Measurements from ENCODE around the gene SEMA4C. TPM values are rescaled to one million over a fixed set of nuclear protein-coding genes. Genes with fewer than 3 reads are reported as not detected.

SEMA4C gene
- total RNA-seq, 1 donor from 2014 or later = 74.5 TPM

DNA sequence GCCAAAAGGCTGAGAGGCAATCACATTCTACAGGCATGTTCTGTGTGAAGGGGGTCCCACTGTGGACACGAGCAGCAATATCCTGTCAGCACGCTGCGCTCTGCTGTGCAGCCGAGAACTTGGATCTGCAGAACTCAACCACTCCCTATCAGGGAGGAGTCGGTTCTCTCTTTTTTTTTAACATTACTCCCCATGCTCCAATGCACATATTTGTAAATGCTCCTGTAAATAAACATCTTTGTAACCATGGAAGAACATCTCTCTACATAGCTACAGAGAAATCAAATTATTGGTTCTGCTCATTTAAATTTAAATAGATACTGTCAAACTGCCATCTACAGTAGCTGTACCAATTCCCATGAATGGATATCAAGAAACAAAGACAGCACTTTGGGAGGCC is 23.1 kb downstream of the SEMA4C start:
- no peak for DNase-seq (ENCODE audit: low read depth)

DNA sequence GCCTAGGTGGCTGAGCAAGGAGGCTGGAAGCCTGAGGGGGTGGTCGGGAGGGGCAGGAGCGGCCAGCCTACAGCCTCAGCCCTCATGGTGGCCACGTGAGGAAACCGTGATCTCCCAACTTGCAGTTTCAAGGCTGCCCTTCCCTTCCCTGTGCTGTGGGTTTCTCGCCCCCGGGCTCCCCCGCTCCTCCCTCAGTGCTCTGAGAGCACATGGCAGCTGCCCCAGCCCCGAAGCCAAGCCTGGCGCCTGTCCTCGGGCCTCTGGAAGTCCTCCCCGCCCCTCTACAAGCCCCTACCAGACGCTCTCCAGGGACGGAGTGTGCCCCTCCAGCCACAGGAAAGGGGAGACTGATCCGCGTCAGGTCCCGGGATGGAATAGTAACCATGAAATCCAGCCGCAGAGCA is 25.5 kb downstream of the SEMA4C start:
- no peak for DNase-seq (ENCODE audit: low read depth)

DNA sequence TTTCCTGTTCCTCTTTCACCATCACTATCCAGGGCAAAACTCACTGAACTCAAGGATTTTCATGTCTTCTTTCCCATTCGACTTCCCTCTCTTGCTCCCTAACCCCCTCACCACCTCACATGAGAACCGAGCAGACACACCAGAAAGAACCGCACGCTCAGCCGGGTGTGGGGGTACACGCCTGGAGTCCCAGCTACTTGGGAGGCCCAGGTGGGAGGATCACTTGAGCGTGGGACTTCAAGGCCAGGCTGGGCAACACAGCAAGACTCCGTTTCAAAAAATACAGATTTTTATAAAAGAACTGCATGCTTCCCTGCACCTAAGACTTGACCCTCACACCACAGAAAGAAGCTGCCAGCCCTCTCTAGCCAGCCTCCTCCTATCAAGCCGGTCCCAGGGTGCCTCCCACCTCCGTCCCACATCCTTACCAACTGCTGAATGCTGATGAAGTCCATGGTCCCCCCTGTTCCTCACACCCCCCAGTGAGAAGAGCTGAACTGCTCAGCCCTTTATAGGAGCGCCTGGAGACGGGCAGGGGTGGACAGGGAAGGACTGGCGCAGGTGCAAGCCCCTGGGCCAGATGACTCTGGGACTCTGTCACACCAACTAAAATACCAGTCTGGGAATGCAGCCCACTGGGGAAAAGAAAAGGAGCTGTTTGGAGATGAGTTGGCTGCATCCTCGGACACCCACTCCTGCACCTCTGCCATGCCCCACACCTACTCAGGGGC is 26.2 kb downstream of the SEMA4C start, which contains the start of gene ANKRD23:
Gene ANKRD23, minus strand, starts transcription at position 484 of the 731 bp plus-strand sequence. Its CDS starts 29 bp downstream, at position 455.
- no peak for DNase-seq (ENCODE audit: low read depth)

DNA sequence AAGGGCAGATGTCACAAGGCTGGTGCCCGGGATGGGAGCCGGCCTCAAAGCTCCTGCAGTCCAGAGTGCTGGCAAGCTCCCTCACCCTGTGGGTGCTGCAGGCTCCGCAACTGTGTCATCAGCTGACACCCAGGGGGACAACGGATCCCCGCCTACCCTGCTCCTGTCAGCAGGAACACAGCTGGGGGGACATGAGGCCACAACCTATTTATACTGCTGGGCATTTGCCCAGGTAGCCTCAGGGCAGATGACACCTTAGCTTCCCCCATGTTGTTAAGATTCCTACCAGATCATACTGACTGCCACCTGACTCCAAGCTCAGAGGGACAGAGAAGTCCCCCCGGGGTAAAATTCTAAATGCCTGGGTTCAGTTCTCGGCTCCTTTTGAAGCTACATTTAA is 27.3 kb downstream of the SEMA4C start:
- peak; percentile 78 for DNase-seq (ENCODE audit: low read depth)

DNA sequence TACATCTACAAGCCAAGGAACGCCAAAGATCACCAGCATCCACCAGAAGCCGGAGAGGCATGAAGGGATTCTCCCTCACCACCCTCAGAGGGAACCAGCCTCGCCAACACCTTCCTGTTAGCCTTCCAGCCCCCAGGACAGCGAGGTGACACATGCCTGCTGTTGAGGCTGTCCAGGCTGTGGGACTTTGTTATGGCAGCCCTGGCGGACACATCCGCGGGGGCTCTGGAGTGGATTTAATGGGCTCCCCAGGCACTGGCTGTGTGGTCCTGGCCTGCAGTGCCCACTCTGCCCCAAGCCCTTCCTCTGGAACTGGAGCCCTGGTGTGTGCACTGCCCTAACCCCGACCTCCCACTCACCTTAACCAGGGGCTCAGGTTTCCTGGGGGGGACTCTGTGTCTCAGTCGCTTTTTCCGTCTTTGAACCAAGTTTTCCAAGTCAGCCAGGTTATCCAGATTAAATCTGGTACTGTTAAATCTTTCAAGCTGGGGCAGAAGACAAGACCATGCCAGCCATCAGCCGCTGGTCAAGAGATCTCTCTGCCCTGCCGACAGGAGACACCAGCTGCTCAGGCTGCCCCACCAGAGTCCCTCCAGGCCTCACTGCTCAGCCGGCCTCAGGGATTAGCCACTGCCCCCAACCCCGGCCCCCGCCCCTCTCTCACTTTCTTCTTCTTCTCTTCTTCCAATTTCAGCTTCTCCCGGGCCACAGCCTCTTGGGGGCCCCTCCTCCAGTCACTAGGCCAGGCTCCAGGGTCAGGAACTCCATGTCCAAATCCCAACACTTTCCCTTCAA is 28.0 kb downstream of the SEMA4C start:
- no peak for DNase-seq (ENCODE audit: low read depth)

DNA sequence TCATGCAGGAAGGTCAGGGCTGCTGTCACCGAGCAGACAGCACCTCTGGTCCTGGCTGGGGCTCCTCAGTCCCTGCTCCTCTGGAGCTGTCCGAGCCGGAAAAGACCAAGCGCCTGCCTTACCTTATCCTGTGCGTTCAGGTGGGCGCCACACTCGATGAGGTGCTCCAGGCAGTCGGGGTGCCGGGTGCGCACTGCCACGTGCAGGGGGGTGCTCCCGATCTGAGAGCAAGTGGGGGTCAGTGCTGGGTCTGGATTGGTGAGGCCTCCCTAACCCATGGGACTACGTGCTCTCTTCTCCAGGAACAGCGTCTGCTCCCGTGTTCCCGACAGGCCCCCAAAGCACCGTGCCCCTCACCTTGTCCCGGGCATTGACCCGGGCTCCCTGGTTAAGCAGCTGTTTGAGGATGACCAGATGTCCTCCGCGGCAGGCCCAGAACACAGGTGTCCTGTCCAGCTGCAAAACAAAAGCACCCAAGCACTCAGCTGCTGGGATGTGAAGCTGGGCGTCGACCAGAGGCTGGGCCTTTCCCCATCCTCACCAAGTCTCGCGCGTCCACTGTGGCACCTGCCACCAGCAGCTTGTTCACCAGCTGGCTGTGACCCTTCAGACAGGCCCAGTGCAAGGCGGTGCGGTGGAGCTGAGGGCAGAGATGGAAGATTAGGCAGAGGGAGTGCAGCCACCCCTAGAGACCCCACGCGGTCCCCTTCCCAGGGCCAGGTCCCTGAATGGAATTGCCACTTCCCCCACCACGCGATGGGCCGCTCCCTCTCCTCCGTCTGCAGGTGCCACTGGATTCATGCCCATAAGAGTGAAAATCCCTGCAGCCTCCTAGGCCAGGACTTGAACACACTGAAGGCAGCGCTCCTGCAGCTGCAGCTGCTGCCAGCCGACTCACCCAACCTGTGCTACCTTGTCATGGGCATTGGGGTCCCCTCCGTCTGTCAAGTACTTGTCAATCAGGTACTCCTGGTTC is 29.7 kb downstream of the SEMA4C start:
- DNase-seq (ENCODE audit: low read depth) = no peak

DNA sequence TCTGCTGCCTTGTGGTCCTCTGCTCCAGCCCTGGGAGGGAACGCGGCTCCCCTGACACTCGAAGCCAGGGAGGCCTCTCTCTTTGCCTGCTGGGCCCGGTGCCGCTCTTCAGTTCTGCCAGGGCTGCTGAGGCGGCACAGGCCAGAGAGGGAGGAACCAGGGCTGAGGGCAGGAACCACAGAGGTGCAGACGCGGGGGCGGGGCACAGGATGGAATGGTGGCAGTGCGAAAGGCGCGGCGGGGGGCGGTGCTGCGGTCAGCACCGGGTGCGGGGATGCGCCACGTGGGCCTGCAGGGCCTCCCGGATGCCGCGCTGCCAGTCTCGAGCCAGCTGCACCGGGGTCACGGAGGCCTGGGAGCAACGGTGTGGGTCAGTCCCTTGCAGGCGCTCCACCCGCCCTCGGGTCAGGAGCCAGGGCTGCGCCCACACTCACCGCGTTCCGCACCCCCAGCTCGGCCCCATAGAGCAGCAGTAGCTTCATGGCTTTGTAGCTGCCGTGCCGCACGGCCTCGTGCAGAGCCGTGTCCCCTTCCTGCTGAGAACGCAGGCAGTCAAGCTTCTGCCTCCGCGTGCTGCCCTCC is 30.5 kb downstream of the SEMA4C start:
- DNase-seq (ENCODE audit: low read depth) = no peak

DNA sequence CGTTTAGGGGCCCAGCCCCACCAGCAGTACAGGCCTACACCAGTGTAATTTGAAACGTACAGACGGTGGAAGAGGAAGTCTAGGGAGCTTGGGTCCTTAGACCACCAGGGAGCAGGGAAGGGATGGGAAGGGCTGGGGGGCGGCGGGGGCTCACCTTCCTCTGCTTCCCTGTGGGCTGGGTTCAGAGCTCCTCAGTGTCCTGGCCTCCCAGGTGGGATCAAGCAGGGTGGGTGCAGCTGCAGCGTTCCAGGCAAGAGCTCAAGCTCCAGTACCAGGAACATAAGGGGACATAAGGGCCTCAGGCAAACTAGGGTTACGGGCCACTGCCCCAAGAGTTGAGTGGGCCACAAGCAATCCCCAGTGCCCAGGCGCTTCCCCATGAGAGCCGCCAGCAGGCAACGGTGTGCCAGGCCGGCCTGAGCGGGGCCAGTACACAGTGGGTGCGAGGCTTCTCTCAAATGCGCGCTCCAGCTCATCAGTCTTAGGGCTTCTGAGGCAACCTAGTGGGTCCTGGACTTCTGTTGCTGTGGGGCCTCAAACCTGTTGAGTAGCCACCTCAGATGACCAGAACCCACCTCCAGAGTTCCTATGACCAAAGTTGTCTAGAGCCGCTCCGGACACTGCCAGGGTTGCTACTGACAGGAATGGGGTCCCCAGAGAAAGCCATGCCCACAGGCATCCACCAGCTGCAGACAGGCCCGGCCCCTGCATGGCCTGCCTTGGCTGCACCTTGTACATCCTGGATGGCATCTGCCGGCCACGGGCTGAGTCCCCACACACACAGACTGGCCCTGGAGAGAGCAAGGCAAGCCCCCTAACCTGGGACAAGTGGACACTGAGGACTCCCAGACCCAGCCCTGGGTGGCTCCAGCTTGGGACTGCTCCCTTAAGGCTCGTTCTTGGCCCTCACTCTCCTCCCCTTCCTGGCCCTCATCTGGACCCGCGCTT is 31.3 kb downstream of the SEMA4C start:
- DNase-seq (ENCODE audit: low read depth) = no peak

DNA sequence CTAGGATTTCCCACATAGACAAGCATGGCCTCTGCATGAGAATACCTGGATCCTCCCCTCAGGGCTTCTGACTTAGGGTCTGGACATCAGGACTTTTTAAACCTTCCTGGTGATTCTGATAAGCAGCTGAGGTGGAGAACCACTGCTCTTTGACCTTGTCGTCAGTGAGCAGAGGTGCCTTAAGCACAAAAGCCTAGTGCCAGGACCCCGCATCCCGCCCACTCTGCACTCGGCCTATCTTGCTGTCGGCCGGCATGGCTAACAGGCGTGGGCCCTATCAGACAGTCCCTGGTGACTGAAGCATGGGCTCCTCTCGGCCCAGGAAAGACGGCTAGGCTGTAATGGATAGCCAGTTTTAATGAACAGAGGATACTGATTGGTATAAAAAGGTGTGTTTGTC is 32.3 kb downstream of the SEMA4C start:
- no peak for DNase-seq (ENCODE audit: low read depth)

DNA sequence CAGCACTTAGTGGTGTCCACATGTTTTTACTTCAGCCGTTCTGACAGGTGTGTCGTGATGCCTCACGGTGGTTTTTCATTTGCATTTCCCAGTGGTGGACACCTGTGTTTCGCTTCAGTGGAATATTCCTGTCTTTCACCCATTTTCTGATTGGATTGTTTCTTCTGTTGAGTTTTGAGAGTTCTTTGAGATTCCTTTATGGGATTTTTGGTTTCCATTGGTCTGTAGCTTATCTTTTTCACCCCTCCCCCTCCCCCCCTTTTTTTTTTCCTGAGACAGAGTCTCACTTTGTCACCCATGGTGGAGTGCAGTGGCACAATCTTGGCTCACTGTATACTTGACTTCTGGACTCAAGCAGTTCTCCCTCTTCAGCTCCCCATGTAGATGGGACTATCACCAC is 34.0 kb downstream of the SEMA4C start:
- DNase-seq (ENCODE audit: low read depth) = no peak

DNA sequence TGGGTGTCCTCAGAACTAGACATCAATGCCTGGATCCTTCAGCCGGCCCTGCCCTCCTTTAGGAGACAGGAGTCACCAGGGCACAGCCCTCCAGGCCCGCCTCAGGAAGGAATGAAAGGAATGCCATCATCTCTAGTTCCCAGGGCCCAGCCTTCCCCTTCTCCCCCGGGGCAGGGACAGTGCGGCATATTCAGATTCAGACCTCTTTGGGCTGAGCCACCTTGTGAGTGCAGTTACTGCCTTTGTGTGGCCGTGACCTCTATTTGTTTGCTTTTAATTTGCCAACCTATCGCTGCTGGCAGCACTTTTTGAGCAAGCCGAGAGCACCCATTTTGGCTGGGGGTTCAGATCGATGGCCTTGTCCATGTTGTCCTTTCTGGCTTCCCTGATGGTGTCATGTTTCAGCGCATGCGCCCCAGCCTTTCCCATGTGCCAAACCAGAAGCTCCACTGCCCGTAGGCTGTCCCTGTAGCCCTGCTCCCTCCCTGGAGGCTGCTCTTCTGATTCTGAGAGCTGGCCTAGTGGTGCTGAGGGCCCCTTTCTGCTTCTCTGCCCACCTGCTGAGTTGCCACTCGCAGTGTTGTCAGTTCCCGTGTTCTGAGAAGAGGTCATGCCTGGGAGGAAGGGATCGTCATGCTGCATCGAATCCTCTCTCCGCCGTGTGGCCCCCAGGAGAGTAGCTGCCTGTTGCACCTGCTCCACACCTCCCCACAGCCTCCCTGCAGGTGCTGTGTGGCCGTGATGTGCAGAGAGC is 36.9 kb downstream of the SEMA4C start:
- peak; percentile 87 for DNase-seq (ENCODE audit: low read depth)

DNA sequence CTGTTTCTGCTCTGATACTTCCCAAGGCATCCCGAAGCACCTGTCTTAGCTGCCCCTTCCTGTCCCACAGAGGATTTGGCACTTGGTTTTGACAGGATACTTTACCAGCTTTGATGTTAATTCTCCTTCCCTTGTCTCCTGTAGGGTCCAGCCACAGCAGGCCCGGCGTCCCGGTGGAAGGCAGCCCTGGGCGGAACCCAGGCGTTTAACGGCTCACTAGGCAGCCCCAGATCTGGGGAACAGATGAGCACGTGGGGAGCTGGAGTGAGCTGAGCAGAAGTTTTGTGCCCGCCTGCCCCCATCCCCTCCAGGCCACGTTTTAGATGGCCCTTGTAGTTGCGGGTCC is 37.5 kb downstream of the SEMA4C start:
- DNase-seq (ENCODE audit: low read depth) = peak; percentile 39

DNA sequence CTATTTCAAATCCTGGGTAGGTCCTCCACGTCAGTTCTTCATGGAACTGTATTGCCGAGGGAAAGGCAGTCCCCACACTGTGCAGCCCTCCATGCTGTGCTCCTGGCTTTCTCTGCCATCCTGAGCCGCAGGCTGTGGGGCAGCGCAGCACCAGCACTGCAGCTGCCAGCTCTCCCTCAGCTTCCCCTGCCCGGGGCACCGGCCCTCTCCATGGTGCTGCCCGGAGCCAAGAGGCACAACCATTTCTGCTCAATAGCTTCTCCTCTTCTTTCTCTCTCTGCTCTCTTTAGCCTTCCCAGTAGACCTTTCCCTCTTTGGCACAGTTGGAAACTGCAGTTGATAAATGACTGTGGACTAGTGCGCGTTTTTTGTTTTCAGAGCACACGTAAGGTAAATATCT is 38.2 kb downstream of the SEMA4C start:
- peak; percentile 64 for DNase-seq (ENCODE audit: low read depth)

DNA sequence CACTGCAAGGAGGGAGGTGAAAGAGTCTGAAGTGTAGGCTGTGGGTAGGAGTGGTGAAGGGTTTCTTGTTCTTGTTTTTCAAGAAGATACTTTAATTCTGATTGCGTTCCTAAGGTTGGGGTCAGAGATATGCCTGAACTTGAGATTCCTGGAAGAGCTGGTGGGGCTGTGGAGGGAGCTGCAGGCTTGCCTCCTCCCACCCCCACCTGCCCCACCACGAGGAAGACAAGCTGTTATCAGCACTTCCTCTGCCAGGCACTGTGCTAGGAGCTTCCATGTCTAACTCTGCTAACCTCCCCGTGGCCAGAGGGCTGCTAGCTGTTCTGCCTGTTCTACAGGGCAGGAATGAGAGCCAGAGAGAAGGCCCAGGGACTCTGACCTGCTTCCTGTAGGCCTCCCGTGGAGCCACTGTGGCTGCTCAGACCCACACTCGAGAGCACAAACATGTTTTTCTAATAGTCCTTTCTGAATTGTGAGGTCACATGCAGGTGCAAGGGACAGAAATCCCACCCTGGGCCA is 39.8 kb downstream of the SEMA4C start:
- no peak for DNase-seq (ENCODE audit: low read depth)

DNA sequence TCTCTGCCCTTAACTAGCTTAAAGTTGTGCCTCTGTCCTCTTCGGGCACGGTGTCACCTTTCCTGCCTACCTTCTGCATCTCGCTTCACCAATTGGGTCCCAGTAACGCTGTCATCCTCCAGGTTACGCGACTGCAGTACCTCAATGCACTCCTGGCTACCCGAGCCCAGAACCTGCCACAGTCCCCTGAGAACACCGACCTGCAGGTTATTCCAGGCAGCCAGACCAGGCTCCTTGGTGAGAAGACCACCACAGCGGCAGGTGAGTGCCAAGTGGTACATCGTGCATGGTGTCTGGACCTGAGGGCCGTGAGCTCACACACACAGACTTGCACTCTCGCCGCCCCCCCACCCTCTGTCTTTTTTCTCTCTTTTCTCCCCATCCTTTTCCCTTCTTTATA is 41.0 kb downstream of the SEMA4C start:
- DNase-seq (ENCODE audit: low read depth) = no peak

DNA sequence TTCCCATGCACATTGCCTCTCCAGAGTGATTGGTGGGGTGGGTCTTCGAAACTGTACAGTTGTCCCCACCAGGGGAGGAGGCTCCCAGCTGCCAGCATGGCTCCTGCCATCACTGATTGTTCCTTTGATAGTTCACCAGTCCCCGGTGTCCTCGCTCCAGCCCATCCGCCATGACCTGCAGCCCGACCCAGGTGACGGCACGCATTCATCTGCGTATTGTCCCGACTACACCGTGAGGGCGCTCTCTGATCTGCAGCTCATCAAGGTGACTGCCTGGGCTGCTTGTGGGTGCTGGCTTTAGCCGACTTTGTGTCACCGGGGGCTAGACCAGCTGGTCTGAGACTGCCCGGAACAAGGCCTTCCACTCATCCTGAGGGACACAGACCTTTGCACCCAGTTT is 41.4 kb downstream of the SEMA4C start:
- no peak for DNase-seq (ENCODE audit: low read depth)

DNA sequence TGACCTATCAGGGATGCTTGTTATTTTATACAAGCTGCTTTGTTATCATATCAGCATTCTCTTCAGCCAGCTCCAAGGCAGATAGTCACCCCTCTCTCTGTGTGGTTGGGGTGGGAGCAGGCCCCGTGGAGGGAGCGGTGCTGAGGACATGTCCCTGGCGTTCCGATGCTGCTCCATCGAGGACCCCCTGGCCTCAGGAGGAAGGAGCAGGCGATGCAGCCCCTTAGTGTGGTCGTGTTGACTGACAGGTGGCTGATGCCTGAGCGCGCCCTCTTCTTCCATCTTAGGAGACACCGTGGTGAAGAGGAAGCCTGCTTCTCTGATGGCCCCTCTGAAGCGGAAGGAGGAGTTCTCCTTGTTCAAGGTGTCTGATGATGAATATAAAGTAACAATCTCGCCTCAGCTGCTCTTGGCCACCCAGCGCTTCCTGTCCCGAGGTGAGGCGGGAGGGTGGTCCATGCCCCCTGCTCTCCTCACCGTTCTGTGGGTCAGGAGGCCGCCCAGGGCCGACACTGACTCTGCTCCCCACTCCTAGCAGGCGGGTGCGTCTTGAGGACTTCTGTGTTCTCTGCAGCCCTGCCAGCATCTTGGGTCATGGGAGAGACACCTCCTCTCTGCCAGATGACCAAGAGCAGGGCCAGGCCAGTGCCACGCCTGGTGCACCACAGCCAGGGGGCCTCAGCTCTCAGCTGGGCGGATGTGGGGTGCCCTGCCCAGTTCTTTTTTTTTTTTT is 43.2 kb downstream of the SEMA4C start:
- DNase-seq (ENCODE audit: low read depth) = no peak

DNA sequence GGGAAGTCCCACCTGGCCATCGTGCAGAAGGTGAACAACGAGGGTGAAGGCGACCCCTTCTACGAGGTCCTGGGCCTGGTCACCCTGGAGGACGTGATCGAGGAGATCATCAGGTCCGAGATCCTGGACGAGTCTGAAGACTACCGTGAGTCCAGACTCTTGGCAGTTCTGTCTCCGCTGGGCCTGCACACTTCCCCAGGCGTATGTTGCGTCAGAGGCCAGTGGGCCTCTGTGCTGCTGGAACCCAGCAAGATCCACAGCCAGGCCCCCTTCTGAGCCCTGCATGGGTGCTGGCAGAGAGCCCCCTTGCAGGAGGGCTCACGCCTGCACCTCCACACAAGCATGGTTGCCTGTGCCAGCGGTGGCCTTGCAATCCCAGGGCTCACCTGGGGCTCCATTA is 44.8 kb downstream of the SEMA4C start:
- no peak for DNase-seq (ENCODE audit: low read depth)

Data from myocyte (in vitro differentiated cells).